B cell (primary cell): ENCODE data around the gene GINS3. TPM values are rescaled to one million over a fixed set of nuclear protein-coding genes. Genes with fewer than 3 reads are reported as not detected.

Experiments used
- ATAC-seq: fragments of 200-7000 bp; cut with Tn5 transposase; one replicate; pipeline ENCODE4 v1.10.0; 2021; ENCODE audit warnings: low read depth, mild to moderate bottlenecking, moderate number of reproducible peaks, moderate library complexity
- CTCF ChIA-PET: fragments of 350-600 bp; sonication (Branson Sonifier 250); formaldehyde crosslinking; loops from one replicate; lab custom pipeline; 2021; ENCODE audit warnings: antibody characterized with exemption, inconsistent platforms; lab: Charles Lee
- POLR2A ChIA-PET: fragments of 350-600 bp; sonication (Branson Sonifier 250); formaldehyde crosslinking; loops from one replicate; lab custom pipeline; 2021; ENCODE audit warnings: antibody characterized with exemption; lab: Charles Lee
- DNase-seq: peaks from one replicate; pipeline ENCODE4 v3.0.0; 2013
- H2AFZ ChIP-seq: 2 replicates; pipeline ENCODE4 v1.6.1; 2012; ENCODE audit warnings: mild to moderate bottlenecking, low read depth, low read length; ENCODE audit not compliant: insufficient read depth, poor library complexity, severe bottlenecking
- H3K27ac ChIP-seq, 2 donors: 1 replicate in 1 of 2; 2 replicates in 1 of 2; pipeline ENCODE4 v1.5.1; 2012 to 2013; ENCODE audit warnings: low read length in 2 of 2, mild to moderate bottlenecking in 2 of 2, moderate library complexity in 1 of 2
- H3K27me3 ChIP-seq, 4 experiments: fragments of 200-600 bp in 1 of 4; sonication (generic) in 1 of 4; replicated peaks in 1 of 4; 1 replicate in 2 of 4; 2 replicates in 2 of 4; pipeline versions ENCODE4 v1.6.1 to v1.7.0; 2013 to 2016; ENCODE audit warnings: low read length in 3 of 4, mild to moderate bottlenecking in 2 of 4, mixed read lengths in 1 of 4, moderate library complexity in 1 of 4; ENCODE audit not compliant: insufficient read depth in 4 of 4, control insufficient read depth in 3 of 4; ENCODE audit errors: control extremely low read depth in 1 of 4
- H3K36me3 ChIP-seq, 2 experiments: replicated peaks in 1 of 2; 1 replicate in 1 of 2; 2 replicates in 1 of 2; pipeline versions ENCODE4 v1.6.1 to v1.7.1; 2013; ENCODE audit warnings: low read length in 1 of 2; ENCODE audit not compliant: insufficient read depth in 2 of 2, control insufficient read depth in 1 of 2; ENCODE audit errors: control extremely low read depth in 1 of 2, extremely low read depth in 1 of 2
- H3K4me1 ChIP-seq, 2 donors: fragments of 200-600 bp in 1 of 2; sonication (generic) in 1 of 2; 1 replicate in 1 of 2; 2 replicates in 1 of 2; pipeline versions ENCODE4 v1.5.1 to v1.6.1; 2013 to 2017; ENCODE audit warnings: low read length in 2 of 2; ENCODE audit not compliant: control insufficient read depth in 2 of 2, insufficient read depth in 2 of 2
- H3K4me2 ChIP-seq: replicated peaks from 2 replicates; pipeline ENCODE3; 2012; ENCODE audit warnings: mild to moderate bottlenecking, low read depth, low read length; ENCODE audit not compliant: poor library complexity, severe bottlenecking
- H3K4me3 ChIP-seq, 5 experiments: fragments of 200-600 bp in 1 of 5; sonication (generic) in 1 of 5; 1 replicate in 3 of 5; 2 replicates in 2 of 5; pipeline versions ENCODE4 v1.5.1 to v1.7.0; 2011 to 2016; ENCODE audit warnings: low read length in 4 of 5, mild to moderate bottlenecking in 4 of 5, low read depth in 2 of 5, control low read depth in 1 of 5, moderate library complexity in 1 of 5; ENCODE audit not compliant: insufficient read depth in 1 of 5; ENCODE audit errors: control extremely low read depth in 1 of 5, extremely low read depth in 1 of 5
- H3K79me2 ChIP-seq: fragments of 200-600 bp; sonication (generic); one replicate; pipeline ENCODE4 v1.6.0; 2016; ENCODE audit warnings: low read length; ENCODE audit not compliant: control insufficient read depth, insufficient read depth
- H3K9ac ChIP-seq: fragments of 200-600 bp; sonication (generic); 2 replicates; pipeline ENCODE4 v1.6.1; 2017; ENCODE audit warnings: mild to moderate bottlenecking, low read length, moderate library complexity
- H3K9me3 ChIP-seq, 3 donors: one replicate each; pipeline versions ENCODE4 v1.6.1 to v1.7.1; 2013; ENCODE audit warnings: low read length in 2 of 3; ENCODE audit not compliant: control insufficient read depth in 2 of 3, insufficient read depth in 1 of 3; ENCODE audit errors: control extremely low read depth in 1 of 3
- H4K20me1 ChIP-seq: 2 replicates; pipeline ENCODE4 v1.6.0; 2012; ENCODE audit warnings: mild to moderate bottlenecking, low read length; ENCODE audit not compliant: insufficient read depth, control insufficient read depth, poor library complexity, severe bottlenecking
- H3K27ac Mint-ChIP-seq: one replicate; pipeline ENCODE4 v1.8.0; 2021; ENCODE audit warnings: mixed read lengths
- H3K27me3 Mint-ChIP-seq: one replicate; pipeline ENCODE4 v1.8.0; 2021; ENCODE audit warnings: mixed read lengths
- H3K4me1 Mint-ChIP-seq: one replicate; pipeline ENCODE4 v1.8.0; 2021; ENCODE audit warnings: mixed read lengths
- H3K4me3 Mint-ChIP-seq: one replicate; pipeline ENCODE4 v1.8.0; 2021; ENCODE audit warnings: mixed read lengths
- H3K9me3 Mint-ChIP-seq: one replicate; pipeline ENCODE4 v1.8.0; 2022; ENCODE audit warnings: mixed read lengths; ENCODE audit not compliant: insufficient read depth
- EZH2 ChIP-seq: IDR thresholded peaks from 2 replicates; pipeline ENCODE4 v1.6.1; 2012; ENCODE audit warnings: borderline replicate concordance, low read depth, mild to moderate bottlenecking, moderate library complexity, low read length; ENCODE audit not compliant: insufficient read depth, poor library complexity, severe bottlenecking
- WGBS: methylation state at CpG from one replicate; pipeline ENCODE4 v1.1.5; 2013; ENCODE audit warnings: missing lambda C conversion rate; ENCODE audit not compliant: insufficient coverage; 5-methylcytosine and 5-hydroxymethylcytosine counted together
- intact Hi-C: fragments of 100-400 bp; cut with micrococcal nuclease; formaldehyde crosslinking; loops from one replicate; pipeline ENCODE4 v1.10.0; 2022
- polyA plus RNA-seq: library from polyadenylated mRNA; depleted of rRNA; stranded (reverse); fragments of >200 nt; gene quantifications from 2 replicates; pipeline ENCODE4 v1.2.3, GENCODE V29; 2012
- total RNA-seq, 2 donors: library from RNA; stranded (reverse); fragments of 120-200 nt in 1 of 2; gene quantifications; 1 replicate in 1 of 2; 2 replicates in 1 of 2; pipeline versions ENCODE4 v1.2.3 to v1.2.4, GENCODE V29; 2013 to 2022
- TF ChIP-seq, protein P1 (sequence below): fragments of 200-600 bp; IDR thresholded peaks from one replicate; pipeline ENCODE4 v1.8.0; 2022; ENCODE audit warnings: antibody characterized with exemption, mild to moderate bottlenecking

The GINS3 gene
- total and polyA plus RNA-seq, 2 donors (not counting 1 experiment from before 2014, with no cell fraction given): 1.1 to 2.3 TPM

DNA sequence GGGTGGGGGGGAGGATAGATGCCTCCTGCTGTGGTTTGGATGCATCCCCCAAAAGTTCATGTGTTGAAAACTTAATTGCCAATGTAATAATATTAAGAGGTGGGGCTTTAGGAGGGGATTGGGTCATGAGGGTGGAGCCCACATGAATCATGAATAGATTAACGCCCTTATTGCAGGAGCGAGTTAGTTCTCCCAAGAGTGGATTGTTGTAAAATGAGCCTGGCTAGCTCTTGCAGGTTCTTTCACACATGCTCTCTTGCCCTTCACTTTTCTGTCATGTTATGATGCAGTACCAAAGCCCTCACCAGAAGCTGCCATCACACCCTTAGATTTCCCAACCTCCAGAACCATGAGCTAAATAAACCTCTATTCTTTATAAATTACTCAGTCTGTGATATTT lies 52.0 kb downstream of the GINS3 start:
- H3K27me3 Mint-ChIP-seq: peaks cover 5% of the 10 kb centered on the region
- Histone ChIP-seq H3K4me1 (no peaks in the 10 kb centered on the region), H3K4me3 (no peak overlapping the region), H3K36me3 (no peaks in the 10 kb centered on the region), H2AFZ (no peak overlapping the region), H3K9me3 (peaks cover 0 to 2% (median 0%) of the 10 kb centered on the region in 3 donors), H3K4me2 (no peak overlapping the region), H3K27me3 (peaks cover 0 to 3% (median 0%) of the 10 kb centered on the region in 4 experiments), H3K79me2 (no peaks in the 10 kb centered on the region), H4K20me1 (no peaks in the 10 kb centered on the region), H3K27ac (no peak overlapping the region), H3K9ac (no peak overlapping the region)
- ChIA-PET CTCF (interaction anchor here (2.0 kb wide), 1 partner anchor 9 kb away, joined by 6 read pairs; no protein-coding TSS in a partner anchor), POLR2A (no interaction called here)
- no peak for DNase-seq
- no peak for TF ChIP-seq EZH2
- TF ChIP-seq, protein P1, sequence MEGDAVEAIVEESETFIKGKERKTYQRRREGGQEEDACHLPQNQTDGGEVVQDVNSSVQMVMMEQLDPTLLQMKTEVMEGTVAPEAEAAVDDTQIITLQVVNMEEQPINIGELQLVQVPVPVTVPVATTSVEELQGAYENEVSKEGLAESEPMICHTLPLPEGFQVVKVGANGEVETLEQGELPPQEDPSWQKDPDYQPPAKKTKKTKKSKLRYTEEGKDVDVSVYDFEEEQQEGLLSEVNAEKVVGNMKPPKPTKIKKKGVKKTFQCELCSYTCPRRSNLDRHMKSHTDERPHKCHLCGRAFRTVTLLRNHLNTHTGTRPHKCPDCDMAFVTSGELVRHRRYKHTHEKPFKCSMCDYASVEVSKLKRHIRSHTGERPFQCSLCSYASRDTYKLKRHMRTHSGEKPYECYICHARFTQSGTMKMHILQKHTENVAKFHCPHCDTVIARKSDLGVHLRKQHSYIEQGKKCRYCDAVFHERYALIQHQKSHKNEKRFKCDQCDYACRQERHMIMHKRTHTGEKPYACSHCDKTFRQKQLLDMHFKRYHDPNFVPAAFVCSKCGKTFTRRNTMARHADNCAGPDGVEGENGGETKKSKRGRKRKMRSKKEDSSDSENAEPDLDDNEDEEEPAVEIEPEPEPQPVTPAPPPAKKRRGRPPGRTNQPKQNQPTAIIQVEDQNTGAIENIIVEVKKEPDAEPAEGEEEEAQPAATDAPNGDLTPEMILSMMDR: no peak
- 100% methylated on average over 2 of the region's 2 CpGs for WGBS
- intact Hi-C loops: no loop called here
- no peaks in the 10 kb centered on the region for H3K4me1 Mint-ChIP-seq
- H3K9me3 Mint-ChIP-seq: no peaks in the 10 kb centered on the region
- H3K4me3 Mint-ChIP-seq: no peak overlapping the region
- H3K27ac Mint-ChIP-seq: no peak overlapping the region
- ATAC-seq: no peak

DNA sequence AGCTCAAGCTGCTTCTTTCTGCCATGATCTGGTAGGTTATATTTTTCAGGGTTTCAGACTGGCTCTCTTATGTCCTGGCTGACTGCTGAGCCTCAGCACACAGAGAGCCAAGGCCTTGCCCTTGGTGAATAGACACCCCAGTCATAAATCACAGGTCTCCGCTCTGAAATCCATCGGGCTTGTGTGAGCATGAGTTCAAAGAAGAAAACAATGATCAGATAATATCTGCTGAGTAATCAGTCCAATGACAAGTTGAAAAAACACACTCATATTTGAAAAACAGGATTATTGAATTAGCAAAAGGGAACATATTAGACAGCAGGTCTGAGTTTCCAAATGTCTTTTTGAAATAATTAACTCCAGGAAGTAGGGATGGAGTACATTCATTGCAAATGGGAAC lies 56.6 kb downstream of the GINS3 start:
- H3K79me2 ChIP-seq: no peaks in the 10 kb centered on the region
- no peak for DNase-seq
- H3K4me1 ChIP-seq: no peaks in the 10 kb centered on the region
- no peaks in the 10 kb centered on the region for H3K36me3 ChIP-seq
- no peak overlapping the region for H3K27ac Mint-ChIP-seq
- H3K9ac ChIP-seq: no peak overlapping the region
- ATAC-seq: no peak
- H3K27ac ChIP-seq: no peak overlapping the region
- H3K4me3 ChIP-seq: no peak overlapping the region
- peaks cover under 1% of the 10 kb centered on the region for H3K27me3 Mint-ChIP-seq
- ChIA-PET POLR2A (no interaction called here), CTCF (no interaction called here)
- no peaks in the 10 kb centered on the region for H3K9me3 ChIP-seq
- H4K20me1 ChIP-seq: no peaks in the 10 kb centered on the region
- TF ChIP-seq EZH2: no peak
- TF ChIP-seq, protein P1: no peak
- no CpG with 5 or more reads among the region's 2 CpGs for WGBS
- no peaks in the 10 kb centered on the region for H3K4me1 Mint-ChIP-seq
- H2AFZ ChIP-seq: no peak overlapping the region
- H3K27me3 ChIP-seq: no peaks in the 10 kb centered on the region
- intact Hi-C loops: no loop called here
- no peak overlapping the region for H3K4me3 Mint-ChIP-seq
- no peaks in the 10 kb centered on the region for H3K9me3 Mint-ChIP-seq
- H3K4me2 ChIP-seq: no peak overlapping the region
